Adrenal gland (tissue), 12 donors: Measurements from ENCODE around the gene ARIH1. TPM values are rescaled to one million over a fixed set of nuclear protein-coding genes. Genes with fewer than 3 reads are reported as not detected.

Source experiments
- DNase-seq, 7 donors: peaks; one replicate each; pipeline ENCODE4 v3.0.0-alpha.2; 2019 to 2020
- H3K27ac ChIP-seq, 5 donors: fragments of 200-600 bp; sonication (generic) in 4 of 5; 1 replicate in 3 of 5; 2 replicates in 2 of 5; pipeline versions ENCODE4 v1.5.1 to v1.8.0; 2016 to 2020; ENCODE audit warnings: mild to moderate bottlenecking in 1 of 5
- H3K27me3 ChIP-seq: fragments of 200-600 bp; 2 replicates; pipeline ENCODE4 v1.8.0; 2021
- H3K36me3 ChIP-seq, 2 donors: fragments of 200-600 bp; replicated peaks in 1 of 2; 1 replicate in 1 of 2; 2 replicates in 1 of 2; pipeline versions ENCODE4 v1.5.1 to v1.8.0; 2018 to 2022
- H3K4me1 ChIP-seq, 2 donors: fragments of 200-600 bp; replicated peaks in 1 of 2; 1 replicate in 1 of 2; 2 replicates in 1 of 2; pipeline versions ENCODE4 v1.5.1 to v1.8.0; 2018 to 2021
- H3K4me3 ChIP-seq, 4 donors: fragments of 200-600 bp; sonication (generic) in 3 of 4; one replicate each; pipeline ENCODE4 v1.5.1; 2016 to 2018
- H3K9me3 ChIP-seq, 3 donors: fragments of 200-600 bp; sonication (generic) in 1 of 3; replicated peaks in 1 of 3; 1 replicate in 2 of 3; 2 replicates in 1 of 3; pipeline versions ENCODE4 v1.5.1 to v1.8.0; 2016 to 2021
- POLR2A ChIP-seq, 2 donors: fragments of 450-650 bp; IDR thresholded peaks; one replicate each; pipeline ENCODE4 v1.6.1; 2017; ENCODE audit warnings: antibody characterized with exemption in 2 of 2, mild to moderate bottlenecking in 2 of 2, moderate library complexity in 1 of 2
- WGBS, 4 donors: extraction: QIAGEN DNeasy Blood & Tissue Kit in 2 of 4; methylation state at CpG; one replicate each; pipeline versions ENCODE4 v1.1.5 to v1.1.7; 2013 to 2017; 5-methylcytosine and 5-hydroxymethylcytosine counted together
- intact Hi-C, 2 donors: fragments of 100-400 bp; cut with DNase I; formaldehyde crosslinking; loops; one replicate each; pipeline versions ENCODE4 v1.14.1 to v1.15.0; 2022 to 2023
- polyA plus RNA-seq, 3 donors: library from polyadenylated mRNA; stranded (reverse); fragments of 200-250 nt in 2 of 3; fragments of 350-450 nt in 1 of 3; fragmentation: Illumina TruSeq in 1 of 3; extraction: RNeasy Lipid Tissue Mini Kit (QIAGEN cat#74804) in 1 of 3; gene quantifications; one replicate each; pipeline ENCODE4 v1.2.3, GENCODE V29; 2013 to 2014
- total RNA-seq, 9 donors: library from RNA; depleted of rRNA in 4 of 9; stranded (reverse); fragments of >200 nt in 4 of 9; fragments of 120-200 nt in 1 of 9; fragmentation: NEBNext Ultra II Directional in 1 of 9; extraction: Animal tissue kit (Norgen Biotek cat#: 25700) in 1 of 9; gene quantifications; one replicate each; pipeline versions ENCODE4 v1.1.0 to v1.2.4, GENCODE V29; 2013 to 2023
- TF ChIP-seq, protein P1 (sequence below), 6 experiments: fragments of 450-650 bp in 4 of 6; fragments of 200-600 bp in 2 of 6; sonication (generic) in 1 of 6; IDR thresholded peaks; 1 replicate in 5 of 6; 2 replicates in 1 of 6; pipeline versions ENCODE4 v1.5.1 to v1.8.0; 2016 to 2021; ENCODE audit warnings: antibody characterized with exemption in 6 of 6, mild to moderate bottlenecking in 2 of 6, moderate library complexity in 1 of 6
- donor health status: healthy with polysubstance abuse.
- donor health status: Bipolar disorder and iron deficiency.
- donor health status: DM: yes; HTN: yes; CAD: no.
- donor health status: DM: no; HTN: no; CAD: no.
- donor health status: DM: no; HTN: no; CAD: no.
- donor health status: DM: yes; HTN: yes; CAD: no.

Gene ARIH1
- total and polyA plus RNA-seq, 12 donors: 18.3 to 159 (median 58.8) TPM

DNA sequence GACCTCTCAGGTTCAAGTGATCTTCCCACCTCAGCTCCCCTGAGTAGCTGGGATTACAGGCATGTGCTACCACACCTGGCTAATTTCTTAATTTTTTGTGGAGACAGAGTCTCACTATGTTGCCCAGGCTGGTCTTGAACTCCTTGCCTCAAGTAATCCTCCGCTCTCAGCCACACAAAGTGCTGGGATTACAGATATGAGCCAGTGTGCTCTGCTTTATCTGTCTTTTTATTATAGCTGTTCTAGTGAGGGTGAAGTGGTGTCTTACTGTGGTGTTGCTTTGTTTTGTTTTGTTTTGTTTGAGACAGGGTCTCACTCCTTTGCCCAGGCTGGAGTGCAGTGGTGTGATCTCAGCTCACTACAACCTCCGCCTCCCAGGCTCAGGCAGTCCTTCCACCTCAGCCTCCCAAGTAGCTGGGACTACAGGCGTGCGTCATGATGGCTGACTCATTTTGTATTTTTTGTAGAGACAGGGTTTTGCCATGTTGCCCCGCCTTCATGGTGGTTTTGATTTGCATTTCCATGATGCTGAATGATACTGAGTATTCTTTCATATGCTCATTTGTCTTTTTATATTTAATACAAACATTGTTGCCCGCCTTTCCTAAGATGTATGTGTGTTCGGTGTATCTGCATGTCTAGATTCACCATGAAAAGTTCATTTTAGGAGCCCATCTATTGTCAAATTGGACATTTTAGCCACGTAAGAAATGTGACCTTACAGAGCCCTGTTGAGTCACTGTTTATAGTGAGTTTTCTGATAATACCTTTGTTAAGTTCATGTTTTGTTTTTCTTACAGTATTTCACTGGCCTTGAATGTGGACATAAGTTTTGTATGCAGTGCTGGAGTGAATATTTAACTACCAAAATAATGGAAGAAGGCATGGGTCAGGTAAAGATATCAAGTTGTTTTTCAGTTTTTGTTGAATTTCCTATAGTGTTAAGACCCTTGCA, 80.6 kb downstream of the ARIH1 start:
- 68 to 76% (median 73%) methylated on average over 8 of the region's 8 CpGs for WGBS, 4 donors

DNA sequence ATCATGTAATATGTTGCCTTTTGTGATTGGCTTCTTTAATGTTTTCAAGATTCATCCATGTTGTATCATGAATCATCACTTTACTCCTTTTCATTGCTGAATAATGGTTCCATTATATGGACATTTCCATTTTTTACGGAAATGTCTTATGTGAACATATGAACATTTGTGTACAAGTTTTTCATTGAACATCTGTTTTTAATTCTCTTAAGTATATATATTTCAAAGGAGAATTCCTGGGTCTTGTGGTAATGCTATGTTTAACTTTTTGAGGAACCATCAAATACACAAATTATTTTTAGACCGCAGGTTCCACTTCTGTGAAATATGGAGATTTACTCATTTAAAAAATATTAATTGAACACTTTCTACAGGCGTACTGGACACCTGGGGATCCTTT, 85.7 kb downstream of the ARIH1 start:
- WGBS, 4 donors: 73 to 87% (median 87%) methylated on average over 3 of the region's 3 CpGs
- DNase-seq: no peak
- TF ChIP-seq, protein P1, sequence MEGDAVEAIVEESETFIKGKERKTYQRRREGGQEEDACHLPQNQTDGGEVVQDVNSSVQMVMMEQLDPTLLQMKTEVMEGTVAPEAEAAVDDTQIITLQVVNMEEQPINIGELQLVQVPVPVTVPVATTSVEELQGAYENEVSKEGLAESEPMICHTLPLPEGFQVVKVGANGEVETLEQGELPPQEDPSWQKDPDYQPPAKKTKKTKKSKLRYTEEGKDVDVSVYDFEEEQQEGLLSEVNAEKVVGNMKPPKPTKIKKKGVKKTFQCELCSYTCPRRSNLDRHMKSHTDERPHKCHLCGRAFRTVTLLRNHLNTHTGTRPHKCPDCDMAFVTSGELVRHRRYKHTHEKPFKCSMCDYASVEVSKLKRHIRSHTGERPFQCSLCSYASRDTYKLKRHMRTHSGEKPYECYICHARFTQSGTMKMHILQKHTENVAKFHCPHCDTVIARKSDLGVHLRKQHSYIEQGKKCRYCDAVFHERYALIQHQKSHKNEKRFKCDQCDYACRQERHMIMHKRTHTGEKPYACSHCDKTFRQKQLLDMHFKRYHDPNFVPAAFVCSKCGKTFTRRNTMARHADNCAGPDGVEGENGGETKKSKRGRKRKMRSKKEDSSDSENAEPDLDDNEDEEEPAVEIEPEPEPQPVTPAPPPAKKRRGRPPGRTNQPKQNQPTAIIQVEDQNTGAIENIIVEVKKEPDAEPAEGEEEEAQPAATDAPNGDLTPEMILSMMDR (IDR thresholded peaks at IDR 0.05): no peak
- TF ChIP-seq POLR2A (IDR thresholded peaks at IDR 0.05): no peak
- H3K36me3 ChIP-seq: peaks cover 0 to 6% of the 10 kb centered on the region in 2 donors
- H3K27ac ChIP-seq: no peak overlapping the region
- intact Hi-C loops: no loop called here
- no peak overlapping the region for H3K4me3 ChIP-seq
- H3K9me3 ChIP-seq: no peaks in the 10 kb centered on the region
- H3K27me3 ChIP-seq: no peaks in the 10 kb centered on the region
- H3K4me1 ChIP-seq: peaks cover 0 to 11% of the 10 kb centered on the region in 2 donors

More for the DNA sequence above, 80.6 kb downstream of the ARIH1 start:
- Histone ChIP-seq H3K9me3 (no peaks in the 10 kb centered on the region), H3K27me3 (no peaks in the 10 kb centered on the region), H3K27ac (peak overlapping the region in 2 of 5 donors; percentile 59 to 62), H3K4me3 (no peak overlapping the region), H3K36me3 (peaks cover 0 to 4% of the 10 kb centered on the region in 2 donors), H3K4me1 (peaks cover 0 to 15% of the 10 kb centered on the region in 2 donors)
- peak in 6 of 7 donors; percentile 34 to 63 (median 52) for DNase-seq
- TF ChIP-seq POLR2A (IDR thresholded peaks at IDR 0.05): no peak
- TF ChIP-seq, protein P1 (IDR thresholded peaks at IDR 0.05): no peak
- intact Hi-C loops: no loop called here

- peaks cover 0 to 6% of the 10 kb centered on the region in 2 donors for H3K4me1 ChIP-seq
- TF ChIP-seq, protein P1 (IDR thresholded peaks at IDR 0.05): no peak
- TF ChIP-seq POLR2A (IDR thresholded peaks at IDR 0.05): no peak
- WGBS, 4 donors: 74 to 86% (median 79%) methylated on average over 1 of the region's 1 CpG
- intact Hi-C loops: no loop called here
- H3K36me3 ChIP-seq: peaks cover 0 to 8% of the 10 kb centered on the region in 2 donors
- no peaks in the 10 kb centered on the region for H3K9me3 ChIP-seq
- no peak overlapping the region for H3K4me3 ChIP-seq
- no peak overlapping the region for H3K27ac ChIP-seq
- H3K27me3 ChIP-seq: no peaks in the 10 kb centered on the region
- DNase-seq: no peak
These were observed 86.3 kb downstream of the ARIH1 start for GRCh38 chr15:72560458-72560857.

DNA sequence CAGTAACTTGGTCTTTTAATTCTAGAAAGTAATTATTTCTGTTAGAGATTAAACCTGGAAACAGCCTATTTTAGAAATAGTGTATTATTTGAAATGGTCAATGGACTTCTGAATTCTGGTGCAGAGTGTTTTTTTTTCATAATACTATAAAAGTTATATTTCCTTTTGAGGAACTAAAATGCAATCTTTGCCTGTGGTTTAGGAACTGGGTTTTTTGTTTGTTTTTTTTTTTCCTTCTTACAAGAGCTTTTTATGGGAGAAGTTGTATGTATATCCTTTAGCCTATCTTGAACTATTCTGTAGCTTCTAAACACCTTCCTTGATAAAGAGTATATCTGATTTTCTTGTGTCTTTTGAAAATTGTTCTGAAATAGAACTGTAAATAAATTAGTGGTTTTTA, 88.3 kb downstream of the ARIH1 start:
- H3K36me3 ChIP-seq: peaks cover 0 to 8% of the 10 kb centered on the region in 2 donors
- no peak overlapping the region for H3K27ac ChIP-seq
- H3K9me3 ChIP-seq: no peaks in the 10 kb centered on the region
- no peak for DNase-seq
- TF ChIP-seq, protein P1 (IDR thresholded peaks at IDR 0.05): no peak
- TF ChIP-seq POLR2A (IDR thresholded peaks at IDR 0.05): no peak
- intact Hi-C loops: no loop called here
- H3K4me1 ChIP-seq: peaks cover 0 to 13% of the 10 kb centered on the region in 2 donors
- H3K4me3 ChIP-seq: no peak overlapping the region
- H3K27me3 ChIP-seq: no peaks in the 10 kb centered on the region
